GM23338 (cell line): ENCODE data around the gene AHI1. TPM values are rescaled to one million over a fixed set of nuclear protein-coding genes. Genes with fewer than 3 reads are reported as not detected.

Experiments
- ATAC-seq: fragments of 200-7000 bp; cut with Tn5 transposase; 3 replicates; pipeline ENCODE4 v1.9.1; 2020
- DNase-seq: peaks from one replicate; pipeline ENCODE4 v3.0.0-alpha.2; 2015; ENCODE audit warnings: low spot score
- H2AFZ ChIP-seq: fragments of 200-600 bp; sonication (generic); 2 replicates; pipeline ENCODE4 v1.8.0; 2016; ENCODE audit warnings: antibody characterized with exemption, mild to moderate bottlenecking, moderate library complexity
- H3F3A ChIP-seq: fragments of 200-600 bp; sonication (generic); replicated peaks from 2 replicates; pipeline ENCODE4 v1.8.0; 2017; ENCODE audit warnings: antibody characterized with exemption, mixed run types, low read depth
- H3K27ac ChIP-seq: fragments of 200-600 bp; sonication (generic); 2 replicates; pipeline ENCODE4 v1.6.1; 2016; ENCODE audit warnings: low read depth
- H3K27me3 ChIP-seq: fragments of 200-600 bp; sonication (generic); 2 replicates; pipeline ENCODE4 v1.8.0; 2016; ENCODE audit warnings: mild to moderate bottlenecking, mixed run types, moderate library complexity; ENCODE audit not compliant: insufficient read depth
- H3K36me3 ChIP-seq: fragments of 200-600 bp; sonication (generic); 2 replicates; pipeline ENCODE4 v1.8.0; 2016; ENCODE audit warnings: mild to moderate bottlenecking; ENCODE audit not compliant: insufficient read depth
- H3K4me1 ChIP-seq: fragments of 200-600 bp; sonication (generic); 2 replicates; pipeline ENCODE4 v1.8.0; 2016; ENCODE audit warnings: mild to moderate bottlenecking, moderate library complexity; ENCODE audit not compliant: insufficient read depth
- H3K4me2 ChIP-seq: fragments of 200-600 bp; sonication (generic); 2 replicates; pipeline ENCODE4 v1.7.1; 2017; ENCODE audit warnings: mixed run types
- H3K4me3 ChIP-seq: fragments of 200-600 bp; sonication (generic); 2 replicates; pipeline ENCODE4 v1.6.1; 2016; ENCODE audit warnings: mixed run types
- H3K79me2 ChIP-seq: fragments of 200-600 bp; sonication (generic); replicated peaks from 2 replicates; pipeline ENCODE4 v1.8.0; 2017; ENCODE audit warnings: mild to moderate bottlenecking; ENCODE audit not compliant: insufficient read depth
- H3K9me2 ChIP-seq: fragments of 200-600 bp; sonication (generic); 2 replicates; pipeline ENCODE4 v1.8.0; 2017; ENCODE audit not compliant: insufficient read depth
- H4K20me1 ChIP-seq: fragments of 200-600 bp; sonication (generic); replicated peaks from 2 replicates; pipeline ENCODE4 v1.8.0; 2017; ENCODE audit warnings: mild to moderate bottlenecking; ENCODE audit not compliant: insufficient read depth
- H3K27ac Mint-ChIP-seq: 2 replicates; pipeline ENCODE4 v1.8.0; 2020; ENCODE audit warnings: inconsistent platforms, mild to moderate bottlenecking, moderate library complexity, mixed read lengths
- H3K27me3 Mint-ChIP-seq: 3 replicates; pipeline ENCODE4 v1.8.0; 2022; ENCODE audit warnings: low read depth, mild to moderate bottlenecking, moderate library complexity, mixed read lengths, inconsistent platforms; ENCODE audit not compliant: insufficient read depth, poor library complexity
- H3K36me3 Mint-ChIP-seq: 3 replicates; pipeline ENCODE4 v1.8.0; 2021; ENCODE audit warnings: low read depth, mild to moderate bottlenecking, inconsistent platforms, moderate library complexity, mixed read lengths
- H3K4me1 Mint-ChIP-seq: 3 replicates; pipeline ENCODE4 v1.8.0; 2020; ENCODE audit warnings: mild to moderate bottlenecking, inconsistent platforms, mixed read lengths
- H3K4me3 Mint-ChIP-seq: 3 replicates; pipeline ENCODE4 v1.8.0; 2021; ENCODE audit warnings: moderate library complexity, mild to moderate bottlenecking, inconsistent platforms, mixed read lengths
- H3K9me3 Mint-ChIP-seq: 3 replicates; pipeline ENCODE4 v1.8.0; 2020; ENCODE audit warnings: moderate library complexity, mild to moderate bottlenecking, inconsistent platforms, mixed read lengths
- CREB1 ChIP-seq: fragments of 250-450 bp; sonication (Bioruptor Pico); IDR thresholded peaks from 2 replicates; pipeline ENCODE4 v1.5.0; 2020; ENCODE audit warnings: low read depth, mild to moderate bottlenecking, moderate library complexity
- CTCF ChIP-seq, 2 experiments: fragments of 200-600 bp in 1 of 2; sonication (generic) in 1 of 2; conservative IDR thresholded peaks; 2 replicates each; pipeline versions ENCODE4 v1.5.1 to v1.6.1; 2016 to 2017; ENCODE audit warnings: antibody characterized with exemption in 2 of 2, low read depth in 2 of 2, mild to moderate bottlenecking in 2 of 2, moderate library complexity in 1 of 2
- EZH2 ChIP-seq: fragments of 200-600 bp; sonication (generic); IDR thresholded peaks from one replicate; pipeline ENCODE4 v1.8.0; 2017; ENCODE audit warnings: antibody characterized with exemption, mild to moderate bottlenecking, low read depth; ENCODE audit not compliant: unreplicated experiment
- EZH2phosphoT487 ChIP-seq: fragments of 200-600 bp; sonication (generic); IDR thresholded peaks from one replicate; pipeline ENCODE4 v1.8.1; 2018; ENCODE audit warnings: antibody characterized with exemption; ENCODE audit not compliant: unreplicated experiment
- JUNB ChIP-seq: IDR thresholded peaks from one replicate; pipeline ENCODE4 v1.6.1; 2016; ENCODE audit warnings: antibody characterized with exemption; ENCODE audit not compliant: unreplicated experiment
- NANOG ChIP-seq: IDR thresholded peaks from 2 replicates; pipeline ENCODE4 v1.6.1; 2016; ENCODE audit warnings: antibody characterized with exemption, borderline replicate concordance
- POLR2AphosphoS5 ChIP-seq: IDR thresholded peaks from 2 replicates; pipeline ENCODE4 v1.6.1; 2016; ENCODE audit warnings: antibody characterized with exemption, low read depth
- REST ChIP-seq: IDR thresholded peaks from one replicate; pipeline ENCODE4 v1.6.1; 2018; ENCODE audit warnings: antibody characterized with exemption; ENCODE audit not compliant: unreplicated experiment
- STAT1 ChIP-seq: IDR thresholded peaks from one replicate; pipeline ENCODE4 v1.6.1; 2016; ENCODE audit warnings: antibody characterized with exemption; ENCODE audit not compliant: unreplicated experiment
- ZNF114 ChIP-seq: fragments of 250-450 bp; sonication (Bioruptor Pico); IDR thresholded peaks from 2 replicates; pipeline ENCODE4 v1.5.0; 2020; ENCODE audit warnings: mild to moderate bottlenecking, moderate library complexity
- ZNF331 ChIP-seq: fragments of 250-450 bp; sonication (Bioruptor Pico); IDR thresholded peaks from 2 replicates; pipeline ENCODE4 v1.5.0; 2020; ENCODE audit warnings: low read depth, mild to moderate bottlenecking, moderate library complexity
- polyA plus RNA-seq: library from polyadenylated mRNA; unstranded; fragments of >200 nt; fragmentation: Nextera tagmentation; extraction: Ambion mirVana; gene quantifications from 2 replicates; pipeline ENCODE4 v1.2.1, GENCODE V29; 2016
- total RNA-seq: library from RNA; depleted of rRNA; stranded (reverse); fragments of >200 nt; shearing (Covaris generic); gene quantifications from 2 replicates; pipeline ENCODE4 v1.2.3, GENCODE V29; 2014
- TF ChIP-seq, protein P1 (sequence below): fragments of 250-450 bp; sonication (Bioruptor Pico); IDR thresholded peaks from 2 replicates; pipeline ENCODE4 v1.5.0; 2020; ENCODE audit warnings: mild to moderate bottlenecking, moderate library complexity
- TF ChIP-seq, protein P2 (sequence below): IDR thresholded peaks from 2 replicates; pipeline ENCODE4 v1.6.1; 2016; ENCODE audit warnings: antibody characterized with exemption

The AHI1 gene
- total and polyA plus RNA-seq, 2 experiments from 2014 or later: 19.8 to 72.9 TPM

DNA sequence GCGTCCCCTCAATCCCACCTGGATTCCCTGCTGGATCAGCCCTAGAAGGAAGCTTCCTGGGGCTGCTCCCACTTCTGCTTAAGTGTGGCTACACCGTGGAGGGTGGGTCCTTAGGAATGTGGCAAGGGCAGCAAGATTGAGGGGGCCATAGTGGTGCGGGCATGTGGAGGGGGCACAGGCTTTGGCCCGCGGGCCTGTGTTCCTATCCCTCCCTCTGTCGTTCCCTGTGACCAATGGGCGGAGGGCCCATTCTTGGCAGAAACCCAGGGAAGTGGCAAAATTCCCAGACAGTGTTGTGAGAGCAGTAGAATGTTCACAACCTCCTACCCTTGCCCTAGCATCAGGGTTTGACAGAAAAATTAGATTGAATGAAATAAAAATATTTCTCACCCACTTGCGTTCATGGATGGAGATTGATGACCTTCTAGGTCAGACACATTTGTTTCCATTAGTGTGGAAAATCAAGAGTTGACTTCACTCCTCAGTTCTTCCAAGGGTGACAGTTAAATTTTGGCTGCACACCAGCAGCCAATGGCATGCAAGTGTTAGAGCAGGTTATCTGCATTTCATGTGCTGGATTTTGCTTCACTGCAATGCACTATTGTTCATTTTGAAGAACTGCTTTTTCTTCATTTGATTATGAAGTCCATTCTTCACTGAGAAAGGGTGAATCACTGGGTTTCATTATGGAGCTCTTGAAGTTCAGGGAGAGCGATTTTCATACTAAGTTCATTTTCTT lies 49.3 kb upstream of the AHI1 start (continued):
- TF ChIP-seq, protein P1, sequence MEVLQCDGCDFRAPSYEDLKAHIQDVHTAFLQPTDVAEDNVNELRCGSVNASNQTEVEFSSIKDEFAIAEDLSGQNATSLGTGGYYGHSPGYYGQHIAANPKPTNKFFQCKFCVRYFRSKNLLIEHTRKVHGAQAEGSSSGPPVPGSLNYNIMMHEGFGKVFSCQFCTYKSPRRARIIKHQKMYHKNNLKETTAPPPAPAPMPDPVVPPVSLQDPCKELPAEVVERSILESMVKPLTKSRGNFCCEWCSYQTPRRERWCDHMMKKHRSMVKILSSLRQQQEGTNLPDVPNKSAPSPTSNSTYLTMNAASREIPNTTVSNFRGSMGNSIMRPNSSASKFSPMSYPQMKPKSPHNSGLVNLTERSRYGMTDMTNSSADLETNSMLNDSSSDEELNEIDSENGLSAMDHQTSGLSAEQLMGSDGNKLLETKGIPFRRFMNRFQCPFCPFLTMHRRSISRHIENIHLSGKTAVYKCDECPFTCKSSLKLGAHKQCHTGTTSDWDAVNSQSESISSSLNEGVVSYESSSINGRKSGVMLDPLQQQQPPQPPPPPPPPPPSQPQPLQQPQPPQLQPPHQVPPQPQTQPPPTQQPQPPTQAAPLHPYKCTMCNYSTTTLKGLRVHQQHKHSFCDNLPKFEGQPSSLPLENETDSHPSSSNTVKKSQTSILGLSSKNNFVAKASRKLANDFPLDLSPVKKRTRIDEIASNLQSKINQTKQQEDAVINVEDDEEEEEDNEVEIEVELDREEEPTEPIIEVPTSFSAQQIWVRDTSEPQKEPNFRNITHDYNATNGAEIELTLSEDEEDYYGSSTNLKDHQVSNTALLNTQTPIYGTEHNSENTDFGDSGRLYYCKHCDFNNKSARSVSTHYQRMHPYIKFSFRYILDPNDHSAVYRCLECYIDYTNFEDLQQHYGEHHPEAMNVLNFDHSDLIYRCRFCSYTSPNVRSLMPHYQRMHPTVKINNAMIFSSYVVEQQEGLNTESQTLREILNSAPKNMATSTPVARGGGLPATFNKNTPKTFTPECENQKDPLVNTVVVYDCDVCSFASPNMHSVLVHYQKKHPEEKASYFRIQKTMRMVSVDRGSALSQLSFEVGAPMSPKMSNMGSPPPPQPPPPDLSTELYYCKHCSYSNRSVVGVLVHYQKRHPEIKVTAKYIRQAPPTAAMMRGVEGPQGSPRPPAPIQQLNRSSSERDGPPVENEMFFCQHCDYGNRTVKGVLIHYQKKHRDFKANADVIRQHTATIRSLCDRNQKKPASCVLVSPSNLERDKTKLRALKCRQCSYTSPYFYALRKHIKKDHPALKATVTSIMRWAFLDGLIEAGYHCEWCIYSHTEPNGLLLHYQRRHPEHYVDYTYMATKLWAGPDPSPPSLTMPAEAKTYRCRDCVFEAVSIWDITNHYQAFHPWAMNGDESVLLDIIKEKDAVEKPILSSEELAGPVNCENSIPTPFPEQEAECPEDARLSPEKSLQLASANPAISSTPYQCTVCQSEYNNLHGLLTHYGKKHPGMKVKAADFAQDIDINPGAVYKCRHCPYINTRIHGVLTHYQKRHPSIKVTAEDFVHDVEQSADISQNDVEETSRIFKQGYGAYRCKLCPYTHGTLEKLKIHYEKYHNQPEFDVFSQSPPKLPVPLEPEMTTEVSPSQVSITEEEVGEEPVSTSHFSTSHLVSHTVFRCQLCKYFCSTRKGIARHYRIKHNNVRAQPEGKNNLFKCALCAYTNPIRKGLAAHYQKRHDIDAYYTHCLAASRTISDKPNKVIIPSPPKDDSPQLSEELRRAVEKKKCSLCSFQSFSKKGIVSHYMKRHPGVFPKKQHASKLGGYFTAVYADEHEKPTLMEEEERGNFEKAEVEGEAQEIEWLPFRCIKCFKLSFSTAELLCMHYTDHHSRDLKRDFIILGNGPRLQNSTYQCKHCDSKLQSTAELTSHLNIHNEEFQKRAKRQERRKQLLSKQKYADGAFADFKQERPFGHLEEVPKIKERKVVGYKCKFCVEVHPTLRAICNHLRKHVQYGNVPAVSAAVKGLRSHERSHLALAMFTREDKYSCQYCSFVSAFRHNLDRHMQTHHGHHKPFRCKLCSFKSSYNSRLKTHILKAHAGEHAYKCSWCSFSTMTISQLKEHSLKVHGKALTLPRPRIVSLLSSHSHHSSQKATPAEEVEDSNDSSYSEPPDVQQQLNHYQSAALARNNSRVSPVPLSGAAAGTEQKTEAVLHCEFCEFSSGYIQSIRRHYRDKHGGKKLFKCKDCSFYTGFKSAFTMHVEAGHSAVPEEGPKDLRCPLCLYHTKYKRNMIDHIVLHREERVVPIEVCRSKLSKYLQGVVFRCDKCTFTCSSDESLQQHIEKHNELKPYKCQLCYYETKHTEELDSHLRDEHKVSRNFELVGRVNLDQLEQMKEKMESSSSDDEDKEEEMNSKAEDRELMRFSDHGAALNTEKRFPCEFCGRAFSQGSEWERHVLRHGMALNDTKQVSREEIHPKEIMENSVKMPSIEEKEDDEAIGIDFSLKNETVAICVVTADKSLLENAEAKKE (CRISPR knock-in tag): no peak

DNA sequence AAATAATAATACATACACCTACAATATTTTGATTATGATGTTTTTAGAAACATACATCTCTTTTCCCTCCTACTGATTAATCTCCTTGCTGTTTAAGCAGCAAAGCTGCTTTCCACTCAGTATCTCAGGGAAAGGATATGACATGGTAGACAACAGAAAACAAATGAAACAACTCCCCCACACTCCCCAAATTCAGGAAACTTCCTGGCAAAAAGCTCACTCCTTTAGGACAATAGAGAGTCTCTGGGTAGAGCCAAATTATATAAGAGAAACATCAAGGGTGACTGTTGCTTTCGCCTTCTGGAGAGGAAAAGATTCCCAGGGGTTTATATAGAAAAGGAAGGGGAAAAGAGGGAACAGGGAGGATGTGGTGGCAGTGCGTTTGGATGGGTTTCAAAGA lies 48.7 kb upstream of the AHI1 start:
- no peaks in the 10 kb centered on the region for H3K27me3 Mint-ChIP-seq
- Histone ChIP-seq H3K4me1 (no peaks in the 10 kb centered on the region), H3K36me3 (no peaks in the 10 kb centered on the region), H2AFZ (no peak overlapping the region), H3K79me2 (no peaks in the 10 kb centered on the region), H4K20me1 (no peaks in the 10 kb centered on the region), H3K27ac (no peak overlapping the region), H3K9me2 (no peaks in the 10 kb centered on the region), H3K27me3 (no peaks in the 10 kb centered on the region), H3K4me2 (no peak overlapping the region), H3K4me3 (no peak overlapping the region), H3F3A (no peaks in the 10 kb centered on the region)
- no peak for DNase-seq
- no peak overlapping the region for H3K4me3 Mint-ChIP-seq
- H3K4me1 Mint-ChIP-seq: no peaks in the 10 kb centered on the region
- no peak for ATAC-seq
- TF ChIP-seq NANOG (no peak), CTCF (conservative IDR thresholded peaks at IDR 0.05; ENCODE audit: low read depth in 2 of 2) (no peak), ZNF114 (CRISPR knock-in tag) (no peak), EZH2phosphoT487 (no peak), STAT1 (no peak), REST (no peak), POLR2AphosphoS5 (no peak), JUNB (no peak), ZNF331 (CRISPR knock-in tag) (no peak), CREB1 (CRISPR knock-in tag) (no peak), EZH2 (no peak)
- TF ChIP-seq, protein P2, sequence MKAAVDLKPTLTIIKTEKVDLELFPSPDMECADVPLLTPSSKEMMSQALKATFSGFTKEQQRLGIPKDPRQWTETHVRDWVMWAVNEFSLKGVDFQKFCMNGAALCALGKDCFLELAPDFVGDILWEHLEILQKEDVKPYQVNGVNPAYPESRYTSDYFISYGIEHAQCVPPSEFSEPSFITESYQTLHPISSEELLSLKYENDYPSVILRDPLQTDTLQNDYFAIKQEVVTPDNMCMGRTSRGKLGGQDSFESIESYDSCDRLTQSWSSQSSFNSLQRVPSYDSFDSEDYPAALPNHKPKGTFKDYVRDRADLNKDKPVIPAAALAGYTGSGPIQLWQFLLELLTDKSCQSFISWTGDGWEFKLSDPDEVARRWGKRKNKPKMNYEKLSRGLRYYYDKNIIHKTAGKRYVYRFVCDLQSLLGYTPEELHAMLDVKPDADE: no peak
- H3K36me3 Mint-ChIP-seq: no peaks in the 10 kb centered on the region
- H3K9me3 Mint-ChIP-seq: no peaks in the 10 kb centered on the region; the same call in 2 of the 3 replicates
- no peak overlapping the region for H3K27ac Mint-ChIP-seq
